H1 (cell line): Measurements from ENCODE around the gene CHST11. TPM values are rescaled to one million over a fixed set of nuclear protein-coding genes. Genes with fewer than 3 reads are reported as not detected.

Experiments
- CTCF ChIA-PET: fragments of 300-600 bp; sonication (Branson Sonifier 250); formaldehyde crosslinking; loops from one replicate; lab custom pipeline; 2021; ENCODE audit not compliant: partially characterized antibody; lab: Charles Lee
- POLR2A ChIA-PET: fragments of 300-600 bp; sonication (Branson Sonifier 250); formaldehyde crosslinking; loops from one replicate; lab custom pipeline; 2021; ENCODE audit warnings: inconsistent platforms; ENCODE audit not compliant: partially characterized antibody; lab: Charles Lee
- DNase-seq, 2 experiments: peaks; one replicate each; pipeline versions ENCODE4 v3.0.0 to v3.0.0-alpha.2; 2010 to 2022; ENCODE audit warnings: low spot score in 2 of 2, low read depth in 1 of 2, mixed read lengths in 1 of 2
- FAIRE-seq: peaks from 2 replicates; lab custom pipeline; 2011; peaks lifted over from hg19 to GRCh38; lab: Jason Lieb, UNC
- H2AFZ ChIP-seq: 2 replicates; pipeline ENCODE4 v1.8.1; 2012; ENCODE audit warnings: low read length, inconsistent platforms
- H2AK5ac ChIP-seq: 2 replicates; pipeline ENCODE4 v1.6.1; 2013; ENCODE audit warnings: low read depth, low read length
- H2BK120ac ChIP-seq: replicated peaks from 2 replicates; pipeline ENCODE3; 2013; ENCODE audit warnings: low read depth, low read length, inconsistent platforms
- H2BK12ac ChIP-seq: 2 replicates; pipeline ENCODE4 v1.6.1; 2013; ENCODE audit warnings: low read depth, low read length
- H2BK15ac ChIP-seq: 2 replicates; pipeline ENCODE4 v1.6.1; 2013; ENCODE audit warnings: low read length
- H2BK20ac ChIP-seq: 2 replicates; pipeline ENCODE4 v1.6.1; 2013; ENCODE audit warnings: low read length
- H2BK5ac ChIP-seq: 2 replicates; pipeline ENCODE4 v1.6.1; 2013; ENCODE audit warnings: low read depth, low read length
- H3K14ac ChIP-seq: 2 replicates; pipeline ENCODE4 v1.6.1; 2013; ENCODE audit warnings: inconsistent platforms; ENCODE audit not compliant: insufficient read length
- H3K18ac ChIP-seq: 2 replicates; pipeline ENCODE4 v1.6.1; 2013; ENCODE audit warnings: low read length; ENCODE audit errors: extremely low read depth
- H3K23ac ChIP-seq: 2 replicates; pipeline ENCODE4 v1.6.1; 2013; ENCODE audit warnings: inconsistent platforms; ENCODE audit not compliant: insufficient read length
- H3K23me2 ChIP-seq: 2 replicates; pipeline ENCODE4 v1.6.1; 2013; ENCODE audit warnings: low read depth, low read length
- H3K27ac ChIP-seq: 2 replicates; pipeline ENCODE4 v1.6.1; 2011; ENCODE audit warnings: low read depth, low read length, inconsistent platforms
- H3K27me3 ChIP-seq, 4 experiments: replicated peaks in 1 of 4; 1 replicate in 1 of 4; 2 replicates in 3 of 4; pipeline versions ENCODE4 v1.6.1 to v1.8.1; 2011 to 2013; ENCODE audit warnings: low read length in 3 of 4, mild to moderate bottlenecking in 3 of 4, inconsistent platforms in 2 of 4, mixed read lengths in 2 of 4, moderate library complexity in 1 of 4; ENCODE audit not compliant: control insufficient read depth in 3 of 4, insufficient read depth in 3 of 4; ENCODE audit errors: extremely low read depth in 1 of 4
- H3K36me3 ChIP-seq, 4 experiments: 2 replicates each; pipeline versions ENCODE4 v1.6.1 to v1.8.1; 2011 to 2013; ENCODE audit warnings: mild to moderate bottlenecking in 4 of 4, low read length in 3 of 4, moderate library complexity in 2 of 4, control low read depth in 1 of 4, inconsistent platforms in 1 of 4; ENCODE audit not compliant: insufficient read depth in 4 of 4, control insufficient read depth in 2 of 4
- H3K4ac ChIP-seq: replicated peaks from 2 replicates; pipeline ENCODE3; 2013; ENCODE audit warnings: low read length, low read depth, mixed read lengths, inconsistent platforms; ENCODE audit not compliant: insufficient read length
- H3K4me1 ChIP-seq, 4 experiments: replicated peaks in 1 of 4; 1 replicate in 1 of 4; 2 replicates in 3 of 4; pipeline versions ENCODE4 v1.6.1 to v1.8.1; 2011 to 2013; ENCODE audit warnings: low read length in 3 of 4, inconsistent platforms in 2 of 4, mixed read lengths in 1 of 4; ENCODE audit not compliant: insufficient read depth in 4 of 4, control insufficient read depth in 3 of 4
- H3K4me2 ChIP-seq, 2 experiments: 2 replicates each; pipeline versions ENCODE4 v1.6.1 to v1.8.1; 2011 to 2013; ENCODE audit warnings: low read depth in 2 of 2, low read length in 2 of 2, control low read depth in 1 of 2, inconsistent platforms in 1 of 2, mild to moderate bottlenecking in 1 of 2; ENCODE audit not compliant: insufficient read depth in 1 of 2
- H3K4me3 ChIP-seq, 4 experiments: fragments of 200-600, 300-600 bp in 1 of 4; sonication (generic), shearing (Covaris generic), sonication (Bioruptor Twin) in 1 of 4; 2 replicates each; pipeline versions ENCODE4 v1.5.1 to v1.8.1; 2011 to 2016; ENCODE audit warnings: low read length in 4 of 4, low read depth in 3 of 4, control low read depth in 2 of 4, inconsistent platforms in 2 of 4, mild to moderate bottlenecking in 2 of 4, mixed read lengths in 1 of 4, moderate library complexity in 1 of 4; ENCODE audit not compliant: insufficient read depth in 2 of 4; ENCODE audit errors: extremely low read depth in 1 of 4
- H3K56ac ChIP-seq: replicated peaks from 2 replicates; pipeline ENCODE3; 2013; ENCODE audit warnings: low read depth, mild to moderate bottlenecking, mixed read lengths, low read length, inconsistent platforms; ENCODE audit not compliant: insufficient read length
- H3K79me1 ChIP-seq: 2 replicates; pipeline ENCODE4 v1.6.1; 2013; ENCODE audit warnings: low read depth, low read length, control low read depth
- H3K79me2 ChIP-seq, 2 experiments: 2 replicates each; pipeline versions ENCODE4 v1.6.1 to v1.8.1; 2012 to 2013; ENCODE audit warnings: low read length in 2 of 2, mild to moderate bottlenecking in 2 of 2, inconsistent platforms in 1 of 2; ENCODE audit not compliant: insufficient read depth in 2 of 2, control insufficient read depth in 1 of 2
- H3K9ac ChIP-seq, 4 experiments: replicated peaks in 1 of 4; 1 replicate in 1 of 4; 2 replicates in 3 of 4; pipeline versions ENCODE4 v1.6.1 to v1.8.1; 2011 to 2013; ENCODE audit warnings: low read depth in 3 of 4, low read length in 3 of 4, control low read depth in 2 of 4, mild to moderate bottlenecking in 2 of 4, moderate library complexity in 2 of 4, inconsistent platforms in 1 of 4; ENCODE audit errors: extremely low read depth in 1 of 4
- H3K9me3 ChIP-seq, 2 experiments: 2 replicates each; pipeline versions ENCODE4 v1.6.1 to v1.8.1; 2012 to 2013; ENCODE audit warnings: mild to moderate bottlenecking in 2 of 2, moderate library complexity in 2 of 2, control low read depth in 1 of 2, inconsistent platforms in 1 of 2, low read depth in 1 of 2, low read length in 1 of 2, mixed read lengths in 1 of 2; ENCODE audit not compliant: insufficient read depth in 2 of 2
- H4K20me1 ChIP-seq, 2 experiments: replicated peaks in 1 of 2; 2 replicates each; pipeline versions ENCODE3 to v1.8.1; 2011 to 2013; ENCODE audit warnings: inconsistent platforms in 2 of 2, low read length in 2 of 2, mild to moderate bottlenecking in 1 of 2; ENCODE audit not compliant: insufficient read depth in 2 of 2, control insufficient read depth in 1 of 2
- H4K5ac ChIP-seq: 2 replicates; pipeline ENCODE4 v1.6.1; 2013; ENCODE audit warnings: low read length, low read depth, mixed read lengths, inconsistent platforms; ENCODE audit not compliant: insufficient read length
- H4K8ac ChIP-seq: 2 replicates; pipeline ENCODE4 v1.8.0; 2013; ENCODE audit warnings: mild to moderate bottlenecking, moderate library complexity, low read length, inconsistent platforms; ENCODE audit not compliant: insufficient read depth; ENCODE audit errors: extremely low read depth
- H4K91ac ChIP-seq: replicated peaks from 2 replicates; pipeline ENCODE3; 2013; ENCODE audit warnings: low read length, mixed read lengths, inconsistent platforms; ENCODE audit not compliant: insufficient read length
- ASH2L ChIP-seq: fragments of 200-600, 300-600 bp; sonication (generic); IDR thresholded peaks from one replicate; pipeline ENCODE4 v1.7.1; 2017; ENCODE audit warnings: low read length
- CBX8 ChIP-seq: fragments of 300-800, 300-1000 bp; sonication (generic); IDR thresholded peaks from 2 replicates; pipeline ENCODE4 v1.7.1; 2016; ENCODE audit warnings: low read depth, low read length, borderline replicate concordance
- EGR1 ChIP-seq: IDR thresholded peaks from 2 replicates; pipeline ENCODE4 v1.6.1; 2011; ENCODE audit warnings: low read depth, low read length, borderline replicate concordance
- PHF8 ChIP-seq: fragments of 200-600 bp; sonication (generic); conservative IDR thresholded peaks from 2 replicates; pipeline ENCODE4 v1.7.1; 2012; ENCODE audit warnings: low read depth, mild to moderate bottlenecking, inconsistent platforms, low read length, moderate library complexity
- POLR2A ChIP-seq, 2 experiments: IDR thresholded peaks; 1 replicate in 1 of 2; 2 replicates in 1 of 2; pipeline ENCODE4 v1.6.1; 2011; ENCODE audit warnings: low read depth in 2 of 2, low read length in 2 of 2, mild to moderate bottlenecking in 2 of 2; ENCODE audit errors: control extremely low read depth in 1 of 2
- SRF ChIP-seq: IDR thresholded peaks from 2 replicates; pipeline ENCODE4 v1.6.1; 2011; ENCODE audit warnings: mild to moderate bottlenecking, low read depth, low read length, moderate library complexity
- TCF12 ChIP-seq: IDR thresholded peaks from 2 replicates; pipeline ENCODE4 v1.6.1; 2011; ENCODE audit warnings: low read depth, mild to moderate bottlenecking, low read length
- WGBS, 2 experiments: shearing (Covaris generic) in 1 of 2; methylation state at CpG; one replicate each; pipeline versions ENCODE4 v1.1.6 to v1.1.7; 2013 to 2015; ENCODE audit warnings: low lambda C conversion rate in 2 of 2, mixed read lengths in 2 of 2, inconsistent platforms in 1 of 2, low coverage in 1 of 2, missing lambda C conversion rate in 1 of 2; ENCODE audit not compliant: insufficient replicate concordance in 2 of 2, insufficient coverage in 1 of 2, insufficient read length in 1 of 2; ENCODE audit errors: extremely low coverage in 1 of 2, missing lambda C conversion rate in 1 of 2; 5-methylcytosine and 5-hydroxymethylcytosine counted together
- polyA plus RNA-seq, 7 experiments: library from polyadenylated mRNA; depleted of rRNA in 3 of 7; stranded (reverse) in 5 of 7; unstranded in 2 of 7; fragments of >200 nt in 5 of 7; fragments of 200-250 nt in 2 of 7; gene quantifications; 1 replicate in 5 of 7; 2 replicates in 1 of 7; 4 replicates in 1 of 7; pipeline versions ENCODE4 v1.2.1 to v1.2.3, GENCODE V29; 2011 to 2013; ENCODE audit warnings: missing spikeins in 2 of 7, mixed read lengths in 2 of 7
- total RNA-seq: library from RNA; stranded (reverse); fragmentation: NEBNext Ultra II Directional; extraction: Animal tissue kit (Norgen Biotek cat#: 25700); gene quantifications from 2 replicates; pipeline ENCODE4 v1.2.1, GENCODE V29; 2021

Gene CHST11
- total and polyA plus RNA-seq, 2 of the 8 experiments (the other 6 are each of a cell fraction or from before 2014, with no cell fraction given) = 14.4 to 20.8 TPM

DNA sequence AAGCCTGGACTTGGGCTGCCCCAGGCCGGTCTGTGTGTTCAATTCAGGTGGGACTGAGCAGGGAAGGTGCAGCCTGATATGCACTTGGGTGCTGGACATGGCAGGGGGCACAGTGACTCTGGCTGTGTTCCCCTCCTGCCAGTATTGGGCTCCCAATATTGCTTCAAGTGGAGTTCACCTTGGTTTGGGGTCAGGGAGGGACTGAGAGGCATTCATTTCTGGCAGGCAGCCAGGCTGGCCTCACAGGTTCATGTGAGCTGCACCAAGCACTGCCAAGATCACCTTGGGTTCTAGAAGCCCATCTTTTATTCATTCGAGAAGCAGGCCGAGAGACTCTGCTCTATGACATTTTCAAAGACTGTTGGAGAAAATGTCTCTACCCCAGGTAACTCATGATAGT lies 245.0 kb downstream of the CHST11 start:
- Histone ChIP-seq H3K56ac (no peak overlapping the region), H2BK5ac (no peak overlapping the region), H2BK20ac (no peak overlapping the region), H3K4me1 (peaks cover 0 to 13% (median 6%) of the 10 kb centered on the region in 4 experiments; a peak in 6 of 7 replicates), H2BK12ac (no peak overlapping the region), H3K36me3 (no peaks in the 10 kb centered on the region; a peak in 1 of 8 replicates), H4K20me1 (peaks cover 0 to 1% of the 10 kb centered on the region in 2 experiments), H2AFZ (no peak overlapping the region), H4K5ac (no peak overlapping the region), H2AK5ac (no peak overlapping the region), H3K18ac (no peak overlapping the region), H3K79me2 (no peaks in the 10 kb centered on the region), H3K4ac (no peak overlapping the region), H3K9me3 (no peaks in the 10 kb centered on the region), H2BK15ac (no peak overlapping the region), H3K14ac (no peak overlapping the region), H4K91ac (no peak overlapping the region), H3K4me3 (no peak overlapping the region), H3K23ac (no peak overlapping the region), H3K27ac (no peak overlapping the region), H3K9ac (no peak overlapping the region), H3K27me3 (no peaks in the 10 kb centered on the region), H3K79me1 (no peaks in the 10 kb centered on the region), H3K4me2 (no peak overlapping the region), H2BK120ac (no peak overlapping the region), H4K8ac (no peak overlapping the region), H3K23me2 (no peaks in the 10 kb centered on the region)
- TF ChIP-seq SRF = no peak
- no peak for TF ChIP-seq TCF12
- no peak for TF ChIP-seq PHF8
- TF ChIP-seq ASH2L = no peak
- TF ChIP-seq POLR2A (IDR thresholded peaks at IDR 0.05; ENCODE audit: control extremely low read depth in 1 of 2, low read depth in 2 of 2, low read length in 2 of 2) = no peak
- no peak for TF ChIP-seq CBX8
- no peak for TF ChIP-seq EGR1
- ChIA-PET POLR2A (interaction anchor here (1.0 kb wide), 1 partner anchor 19 kb away, joined by 5 read pairs; no protein-coding TSS in a partner anchor), CTCF (interaction anchor here (1.2 kb wide), 1 partner anchor 79 kb away, joined by 3 read pairs; no protein-coding TSS in a partner anchor)
- WGBS, 2 experiments = 84% methylated on average over 3 of the region's 3 CpGs; no CpG with 5 or more reads in 1 of the 2 experiments
- DNase-seq (no peak), FAIRE-seq (no peak)
